Panc1 (cell line): ENCODE data around the gene IGFALS. TPM values are rescaled to one million over a fixed set of nuclear protein-coding genes. Genes with fewer than 3 reads are reported as not detected.

Source experiments
- ATAC-seq: fragments of 200-7000 bp; cut with Tn5 transposase; 2 replicates; pipeline ENCODE4 v1.9.1; 2020; ENCODE audit warnings: mild to moderate bottlenecking, moderate library complexity
- BruUV-seq: library from RNA; stranded (reverse); fragments of 400-500 nt; replicated peaks from 2 replicates; lab custom pipeline; 2021; lab: Mats Ljungman, UMichigan
- CTCF ChIA-PET: fragments of 300-600 bp; sonication (Branson Sonifier 250); formaldehyde crosslinking; loops from one replicate; lab custom pipeline; 2022; ENCODE audit warnings: antibody characterized with exemption; lab: Charles Lee
- POLR2A ChIA-PET: fragments of 300-600 bp; sonication (Branson Sonifier 250); formaldehyde crosslinking; loops from one replicate; lab custom pipeline; 2022; ENCODE audit warnings: antibody characterized with exemption; lab: Charles Lee
- DNase-seq: peaks from one replicate; pipeline ENCODE4 v3.0.0-alpha.2; 2010; ENCODE audit warnings: low read depth, low spot score
- H3K27ac ChIP-seq: 2 replicates; pipeline ENCODE4 v1.5.1; 2011; ENCODE audit warnings: mild to moderate bottlenecking, low read length, inconsistent platforms
- H3K27me3 ChIP-seq: fragments of 200-500 bp; sonication (Bioruptor generic); 2 replicates; pipeline ENCODE4 v1.6.0; 2014; ENCODE audit warnings: low read length, inconsistent platforms; ENCODE audit not compliant: control insufficient read depth, insufficient read depth
- H3K36me3 ChIP-seq: fragments of 200-500 bp; sonication (Bioruptor generic); 2 replicates; pipeline ENCODE4 v1.5.1; 2014; ENCODE audit warnings: inconsistent platforms, mild to moderate bottlenecking, low read length, moderate library complexity; ENCODE audit not compliant: control insufficient read depth, insufficient read depth
- H3K4me1 ChIP-seq: 2 replicates; pipeline ENCODE4 v1.5.1; 2011; ENCODE audit warnings: inconsistent platforms, mild to moderate bottlenecking, low read length, moderate library complexity; ENCODE audit not compliant: control insufficient read depth, insufficient read depth
- H3K4me3 ChIP-seq, 2 experiments: 2 replicates each; pipeline ENCODE4 v1.5.1; 2011 to 2012; ENCODE audit warnings: low read depth in 2 of 2, low read length in 2 of 2, mild to moderate bottlenecking in 2 of 2, inconsistent platforms in 1 of 2, moderate library complexity in 1 of 2
- H3K9me3 ChIP-seq: fragments of 200-500 bp; sonication (Bioruptor generic); 2 replicates; pipeline ENCODE4 v1.5.1; 2014; ENCODE audit warnings: low read depth, mild to moderate bottlenecking, inconsistent platforms, low read length, moderate library complexity; ENCODE audit not compliant: control insufficient read depth, insufficient read depth
- CTCF ChIP-seq: fragments of 450-650 bp; IDR thresholded peaks from 2 replicates; pipeline ENCODE4 v1.5.1; 2017; ENCODE audit warnings: mild to moderate bottlenecking
- POLR2AphosphoS5 ChIP-seq: IDR thresholded peaks from 2 replicates; pipeline ENCODE4 v1.6.1; 2012; ENCODE audit warnings: mild to moderate bottlenecking, low read depth, low read length, moderate library complexity
- SIN3A ChIP-seq: IDR thresholded peaks from 2 replicates; pipeline ENCODE4 v1.6.1; 2012; ENCODE audit warnings: low read depth, mild to moderate bottlenecking, low read length, moderate library complexity, borderline replicate concordance; ENCODE audit not compliant: insufficient read depth
- TCF7L2 ChIP-seq: IDR thresholded peaks from 2 replicates; pipeline ENCODE4 v1.6.1; 2011; ENCODE audit warnings: mild to moderate bottlenecking, low read depth, low read length, inconsistent platforms
- in situ Hi-C: cut with HindIII; loops from 2 replicates; pipeline ENCODE4 v1.10.0; 2016; ENCODE audit warnings: low sequenced_read_pairs, low pct_unique_long_range_greater_than_20kb
- intact Hi-C: fragments of 100-400 bp; cut with micrococcal nuclease; formaldehyde crosslinking; loops from one replicate; pipeline ENCODE4 v1.10.0; 2022; ENCODE audit not compliant: unreplicated experiment
- total RNA-seq: library from RNA; stranded (reverse); gene quantifications from one replicate; pipeline ENCODE4 v1.2.1, GENCODE V29; 2021; ENCODE audit not compliant: unreplicated experiment
- TF ChIP-seq, protein P1 (sequence below), 2 experiments: IDR thresholded peaks; 2 replicates each; pipeline ENCODE4 v1.6.1; 2011 to 2012; ENCODE audit warnings: low read depth in 2 of 2, control low read depth in 1 of 2, low read length in 1 of 2, mild to moderate bottlenecking in 1 of 2, moderate library complexity in 1 of 2; ENCODE audit not compliant: insufficient read depth in 1 of 2

IGFALS gene
- total RNA-seq, 1 experiment from 2014 or later: 0.10 TPM

DNA sequence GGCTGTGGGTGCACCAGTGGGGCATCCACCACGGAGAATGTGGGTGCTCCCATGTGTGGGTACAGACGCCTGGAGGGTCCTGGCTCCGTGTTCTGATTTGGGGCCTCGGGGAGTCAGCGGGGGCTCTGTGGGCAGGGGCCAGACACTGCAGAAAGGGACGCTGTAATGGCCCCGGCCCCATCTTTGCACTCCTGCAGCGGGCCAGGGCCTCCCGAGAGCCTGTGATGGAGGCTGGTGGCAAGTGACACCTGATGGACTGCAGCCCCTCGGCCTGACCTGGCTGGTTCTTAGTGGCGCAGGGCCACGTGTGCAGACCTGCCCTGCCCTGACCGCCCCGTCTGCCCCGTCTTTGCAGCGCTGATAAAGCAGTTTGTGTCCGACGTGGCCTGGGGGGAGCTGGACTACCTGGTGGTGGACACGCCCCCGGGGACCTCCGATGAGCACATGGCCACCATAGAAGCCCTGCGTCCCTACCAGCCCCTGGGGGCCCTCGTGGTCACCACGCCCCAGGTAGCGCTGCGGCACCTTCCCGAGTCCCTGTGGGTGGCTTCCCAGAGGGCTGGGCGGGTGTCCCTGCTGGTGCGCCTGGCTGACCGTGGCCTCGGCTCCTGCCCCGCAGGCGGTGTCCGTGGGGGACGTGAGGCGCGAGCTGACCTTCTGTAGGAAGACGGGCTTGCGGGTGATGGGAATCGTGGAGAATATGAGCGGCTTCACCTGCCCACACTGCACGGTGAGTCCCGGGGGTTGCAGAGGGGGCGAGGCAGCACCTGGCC, 6.0 kb downstream of the IGFALS start:
- Histone ChIP-seq H3K4me1 (no peaks in the 10 kb centered on the region), H3K27me3 (no peaks in the 10 kb centered on the region), H3K9me3 (no peaks in the 10 kb centered on the region), H3K27ac (no peak overlapping the region), H3K36me3 (peaks cover 3% of the 10 kb centered on the region; the same call in 1 of the 2 replicates), H3K4me3 (no peak overlapping the region)
- in situ Hi-C loops: no loop called here
- ATAC-seq (no peak), DNase-seq (no peak)
- no peak for TF ChIP-seq TCF7L2
- TF ChIP-seq, protein P1, sequence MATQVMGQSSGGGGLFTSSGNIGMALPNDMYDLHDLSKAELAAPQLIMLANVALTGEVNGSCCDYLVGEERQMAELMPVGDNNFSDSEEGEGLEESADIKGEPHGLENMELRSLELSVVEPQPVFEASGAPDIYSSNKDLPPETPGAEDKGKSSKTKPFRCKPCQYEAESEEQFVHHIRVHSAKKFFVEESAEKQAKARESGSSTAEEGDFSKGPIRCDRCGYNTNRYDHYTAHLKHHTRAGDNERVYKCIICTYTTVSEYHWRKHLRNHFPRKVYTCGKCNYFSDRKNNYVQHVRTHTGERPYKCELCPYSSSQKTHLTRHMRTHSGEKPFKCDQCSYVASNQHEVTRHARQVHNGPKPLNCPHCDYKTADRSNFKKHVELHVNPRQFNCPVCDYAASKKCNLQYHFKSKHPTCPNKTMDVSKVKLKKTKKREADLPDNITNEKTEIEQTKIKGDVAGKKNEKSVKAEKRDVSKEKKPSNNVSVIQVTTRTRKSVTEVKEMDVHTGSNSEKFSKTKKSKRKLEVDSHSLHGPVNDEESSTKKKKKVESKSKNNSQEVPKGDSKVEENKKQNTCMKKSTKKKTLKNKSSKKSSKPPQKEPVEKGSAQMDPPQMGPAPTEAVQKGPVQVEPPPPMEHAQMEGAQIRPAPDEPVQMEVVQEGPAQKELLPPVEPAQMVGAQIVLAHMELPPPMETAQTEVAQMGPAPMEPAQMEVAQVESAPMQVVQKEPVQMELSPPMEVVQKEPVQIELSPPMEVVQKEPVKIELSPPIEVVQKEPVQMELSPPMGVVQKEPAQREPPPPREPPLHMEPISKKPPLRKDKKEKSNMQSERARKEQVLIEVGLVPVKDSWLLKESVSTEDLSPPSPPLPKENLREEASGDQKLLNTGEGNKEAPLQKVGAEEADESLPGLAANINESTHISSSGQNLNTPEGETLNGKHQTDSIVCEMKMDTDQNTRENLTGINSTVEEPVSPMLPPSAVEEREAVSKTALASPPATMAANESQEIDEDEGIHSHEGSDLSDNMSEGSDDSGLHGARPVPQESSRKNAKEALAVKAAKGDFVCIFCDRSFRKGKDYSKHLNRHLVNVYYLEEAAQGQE (IDR thresholded peaks at IDR 0.05; ENCODE audit: insufficient read depth in 1 of 2, low read depth in 2 of 2, low read length in 1 of 2): no peak
- TF ChIP-seq SIN3A: no peak
- TF ChIP-seq POLR2AphosphoS5: no peak
- no peak for TF ChIP-seq CTCF
- ChIA-PET POLR2A (no interaction called here), CTCF (interaction anchor here (0.6 kb wide), 1 partner anchor 103 kb away, joined by 7 read pairs; no protein-coding TSS in a partner anchor)
- BruUV-seq: no TSS peak
- intact Hi-C loops: no loop called here

DNA sequence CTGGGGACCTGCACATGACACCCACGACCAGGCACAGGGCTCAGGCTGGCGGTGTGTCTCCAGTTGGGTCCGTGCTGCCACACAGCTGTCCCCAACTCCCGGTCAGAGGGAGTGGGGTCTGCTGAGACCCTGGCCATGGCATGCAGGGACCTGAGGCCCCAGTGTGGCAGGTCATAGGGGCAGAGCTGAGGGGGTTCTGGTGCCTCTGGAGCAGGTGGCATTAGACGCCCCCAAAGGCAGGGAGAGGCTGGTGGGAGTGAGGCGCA, 6.5 kb downstream of the IGFALS start:
- in situ Hi-C loops: no loop called here
- POLR2A ChIA-PET: no interaction called here
- no peak for ATAC-seq
- no peaks in the 10 kb centered on the region for H3K27me3 ChIP-seq
- H3K9me3 ChIP-seq: no peaks in the 10 kb centered on the region
- TF ChIP-seq, protein P1 (IDR thresholded peaks at IDR 0.05; ENCODE audit: insufficient read depth in 1 of 2, low read depth in 2 of 2, low read length in 1 of 2): no peak
- TF ChIP-seq SIN3A: no peak
- TF ChIP-seq TCF7L2: no peak
- no peak for TF ChIP-seq CTCF
- no peak for TF ChIP-seq POLR2AphosphoS5
- CTCF ChIA-PET: no interaction called here
- no peaks in the 10 kb centered on the region for H3K4me1 ChIP-seq
- DNase-seq: no peak
- no TSS peak for BruUV-seq
- no peak overlapping the region for H3K27ac ChIP-seq
- intact Hi-C loops: no loop called here
- peaks cover 3% of the 10 kb centered on the region; the same call in 1 of the 2 replicates for H3K36me3 ChIP-seq
- H3K4me3 ChIP-seq: no peak overlapping the region
